HepG2 (cell line): ENCODE data around the gene F12. TPM values are rescaled to one million over a fixed set of nuclear protein-coding genes. Genes with fewer than 3 reads are reported as not detected.

Experiments
- CHD4 ChIP-seq: fragments of 200-600 bp; sonication (generic); IDR thresholded peaks from 2 replicates; pipeline ENCODE4 v1.7.0; 2017; ENCODE audit warnings: mild to moderate bottlenecking, low read length, borderline replicate concordance
- CREB3 ChIP-seq: sonication (generic); formaldehyde crosslinking; IDR thresholded peaks from 2 replicates; pipeline ENCODE4 v1.5.0; 2020; ENCODE audit warnings: missing genetic modification reagents
- GLMP ChIP-seq: sonication (generic); formaldehyde crosslinking; IDR thresholded peaks from 2 replicates; pipeline ENCODE4 v1.9.0; 2021; ENCODE audit warnings: missing genetic modification reagents, mild to moderate bottlenecking, borderline replicate concordance
- MIER2 ChIP-seq: IDR thresholded peaks from 2 replicates; pipeline ENCODE4 v1.6.1; 2016; ENCODE audit warnings: missing biosample characterization, missing genetic modification reagents
- MYPOP ChIP-seq: sonication (generic); formaldehyde crosslinking; IDR thresholded peaks from 2 replicates; pipeline ENCODE4 v1.8.1; 2023; ENCODE audit warnings: mild to moderate bottlenecking, moderate library complexity, missing genetic modification reagents
- PHF21A ChIP-seq: sonication (generic); formaldehyde crosslinking; IDR thresholded peaks from 2 replicates; pipeline ENCODE4 v1.5.0; 2020; ENCODE audit warnings: mild to moderate bottlenecking, missing genetic modification reagents
- SPEN ChIP-seq: sonication (generic); formaldehyde crosslinking; IDR thresholded peaks from 2 replicates; pipeline ENCODE4 v1.5.1; 2020; ENCODE audit warnings: low read depth, mild to moderate bottlenecking, missing genetic modification reagents
- TCF12 ChIP-seq, 2 experiments: fragments of 450-650 bp in 1 of 2; sonication (generic) in 1 of 2; formaldehyde crosslinking in 1 of 2; IDR thresholded peaks; 2 replicates each; pipeline versions ENCODE4 v1.6.1 to v1.8.0; 2017 to 2022; ENCODE audit warnings: antibody characterized with exemption in 1 of 2, mild to moderate bottlenecking in 1 of 2, missing genetic modification reagents in 1 of 2, moderate library complexity in 1 of 2
- XBP1 ChIP-seq: sonication (generic); formaldehyde crosslinking; IDR thresholded peaks from 2 replicates; pipeline ENCODE4 v1.5.0; 2020; ENCODE audit warnings: missing genetic modification reagents
- ZBTB40 ChIP-seq, 2 experiments: fragments of 450-650 bp in 1 of 2; sonication (generic) in 1 of 2; formaldehyde crosslinking in 1 of 2; IDR thresholded peaks; 2 replicates each; pipeline versions ENCODE4 v1.6.1 to v1.8.0; 2016 to 2022; ENCODE audit warnings: antibody characterized with exemption in 1 of 2, mild to moderate bottlenecking in 1 of 2, missing genetic modification reagents in 1 of 2
- ZFP1 ChIP-seq: IDR thresholded peaks from 2 replicates; pipeline ENCODE4 v1.6.1; 2016
- ZFY ChIP-seq: sonication (generic); formaldehyde crosslinking; IDR thresholded peaks from 2 replicates; pipeline ENCODE4 v1.4.0; 2020; ENCODE audit warnings: missing genetic modification reagents
- ZNF614 ChIP-seq: IDR thresholded peaks from 2 replicates; pipeline ENCODE4 v1.6.1; 2018; ENCODE audit warnings: missing biosample characterization, missing genetic modification reagents, inconsistent platforms, borderline replicate concordance
- ZNF644 ChIP-seq: IDR thresholded peaks from 2 replicates; pipeline ENCODE4 v1.6.1; 2016; ENCODE audit warnings: low read depth
- ZNF790 ChIP-seq: sonication (generic); formaldehyde crosslinking; IDR thresholded peaks from 2 replicates; pipeline ENCODE4 v1.8.0; 2022; ENCODE audit warnings: missing genetic modification reagents, mild to moderate bottlenecking, borderline replicate concordance
- polyA plus RNA-seq, 8 experiments: library from polyadenylated mRNA; depleted of rRNA in 3 of 8; stranded (reverse) in 7 of 8; unstranded in 1 of 8; fragments of >200 nt; fragmentation: Illumina TruSeq in 4 of 8; extraction: Trizol in 4 of 8; gene quantifications; 2 replicates each; pipeline versions ENCODE4 v1.2.1 to v1.2.3, GENCODE V29; 2011 to 2016; ENCODE audit warnings: low read depth in 4 of 8, missing spikeins in 1 of 8, mixed read lengths in 1 of 8; ENCODE audit not compliant: insufficient read depth in 1 of 8
- total RNA-seq, 5 experiments: library from RNA; depleted of rRNA; stranded (reverse); fragments of >200 nt; fragmentation: Illumina TruSeq; extraction: Trizol; gene quantifications; 2 replicates each; pipeline ENCODE4 v1.2.3, GENCODE V29; 2016; ENCODE audit warnings: low read depth in 1 of 5

Gene F12
- total and polyA plus RNA-seq, 2 of the 13 experiments (the other 11 are each of a cell fraction or from before 2014, with no cell fraction given): 2.5 to 3.0 TPM

GRCh38 chr5:177378884-177379883 is 30.2 kb downstream of the F12 start (continued):
- peak; percentile 90 for TF ChIP-seq MYPOP (CRISPR knock-in tag)
- no peak for TF ChIP-seq GLMP (CRISPR knock-in tag)
- TF ChIP-seq MIER2 (CRISPR knock-in tag): no peak
- peak; percentile 97 for TF ChIP-seq PHF21A (CRISPR knock-in tag)
- TF ChIP-seq CHD4: 0 out of 2 replicates have a peak, but pooled peaks have one; percentile 27
- no peak for TF ChIP-seq ZNF790 (CRISPR knock-in tag)
- peak; percentile 34; the same call in 1 of the 2 replicates for TF ChIP-seq SPEN
- TF ChIP-seq TCF12 (IDR thresholded peaks at IDR 0.05): no peak
- TF ChIP-seq TCF12 (CRISPR knock-in tag; IDR thresholded peaks at IDR 0.05): peak; percentile 74; the same call in 1 of the 2 replicates
- peak; percentile 85; the same call in 1 of the 2 replicates for TF ChIP-seq CREB3 (CRISPR knock-in tag)
- 0 out of 2 replicates have a peak, but pooled peaks have one; percentile 31 for TF ChIP-seq XBP1 (CRISPR knock-in tag)
- 0 out of 2 replicates have a peak, but pooled peaks have one; percentile 20 for TF ChIP-seq ZNF644 (CRISPR knock-in tag)
- peak; percentile 64 for TF ChIP-seq ZNF614 (CRISPR knock-in tag)
- TF ChIP-seq ZFY (CRISPR knock-in tag): peak; percentile 97
- no peak; the same call in 1 of the 2 replicates for TF ChIP-seq ZFP1 (CRISPR knock-in tag)
- TF ChIP-seq ZBTB40 (IDR thresholded peaks at IDR 0.05): 0 out of 2 replicates have a peak, but pooled peaks have one; percentile 3
- peak; percentile 53; the same call in 1 of the 2 replicates for TF ChIP-seq ZBTB40 (CRISPR knock-in tag; IDR thresholded peaks at IDR 0.05)
